GM12878 (cell line): ENCODE measurements around the gene MAPK1. TPM values are rescaled to one million over a fixed set of nuclear protein-coding genes. Genes with fewer than 3 reads are reported as not detected.

ENCODE experiments used
- ATAC-seq: fragments of 200-7000 bp; cut with Tn5 transposase; 3 replicates; pipeline ENCODE4 v1.9.1; 2020; ENCODE audit warnings: mild to moderate bottlenecking, moderate library complexity
- BruUV-seq: library from RNA; stranded (reverse); fragments of 400-500 nt; replicated peaks from 2 replicates; lab custom pipeline; 2021; lab: Mats Ljungman, UMichigan
- CTCF ChIA-PET: fragments of 300-600 bp; sonication (Branson Sonifier 250); formaldehyde crosslinking; extraction: SDS; loops from one replicate; lab custom pipeline; 2021; ENCODE audit warnings: inconsistent platforms; lab: Yijun Ruan, JAX
- POLR2A ChIA-PET: fragments of 350-600 bp; formaldehyde crosslinking; extraction: SDS; loops from one replicate; lab custom pipeline; 2021; ENCODE audit warnings: inconsistent platforms; lab: Charles Lee
- RAD21 ChIA-PET: fragments of 300-600 bp; sonication (Branson Sonifier 250); formaldehyde crosslinking; loops from one replicate; lab custom pipeline; 2023; ENCODE audit warnings: antibody characterized with exemption; ENCODE audit not compliant: unreplicated experiment; lab: Charles Lee
- SMC1A ChIA-PET: fragments of 300-600 bp; sonication (Branson Sonifier 250); formaldehyde crosslinking; loops from one replicate; lab custom pipeline; 2023; ENCODE audit not compliant: unreplicated experiment, uncharacterized antibody; lab: Charles Lee
- DNase-seq: peaks from one replicate; pipeline ENCODE4 v3.0.0-alpha.2; 2011; ENCODE audit warnings: low read depth, low spot score
- FAIRE-seq: peaks from 3 replicates; lab custom pipeline; 2011; peaks lifted over from hg19 to GRCh38; lab: Jason Lieb, UNC
- H2AFZ ChIP-seq: 2 replicates; pipeline ENCODE4 v1.6.0; 2011; ENCODE audit warnings: low read depth, low read length, control low read depth; ENCODE audit not compliant: control insufficient read depth
- H3K27ac ChIP-seq: 2 replicates; pipeline ENCODE4 v1.5.1; 2011; ENCODE audit warnings: control low read depth; ENCODE audit not compliant: control insufficient read depth, insufficient read depth
- H3K27me3 ChIP-seq, 2 experiments: replicated peaks in 1 of 2; 2 replicates each; pipeline versions ENCODE4 v1.6.0 to v1.6.1; 2011; ENCODE audit warnings: low read length in 1 of 2; ENCODE audit not compliant: control insufficient read depth in 2 of 2, insufficient read depth in 2 of 2
- H3K36me3 ChIP-seq, 2 experiments: 2 replicates each; pipeline ENCODE4 v1.5.1; 2011; ENCODE audit warnings: low read length in 1 of 2; ENCODE audit not compliant: control insufficient read depth in 2 of 2, insufficient read depth in 2 of 2
- H3K4me1 ChIP-seq: 2 replicates; pipeline ENCODE4 v1.6.1; 2011; ENCODE audit warnings: mild to moderate bottlenecking, low read length, moderate library complexity, mixed read lengths; ENCODE audit not compliant: control insufficient read depth, insufficient read depth
- H3K4me2 ChIP-seq: 2 replicates; pipeline ENCODE4 v1.6.0; 2011; ENCODE audit warnings: control low read depth; ENCODE audit not compliant: control insufficient read depth, insufficient read depth
- H3K4me3 ChIP-seq: fragments of 200-600 bp; sonication (generic); 2 replicates; pipeline ENCODE4 v1.5.1; 2016
- H3K79me2 ChIP-seq: 2 replicates; pipeline ENCODE4 v1.6.0; 2011; ENCODE audit warnings: low read length; ENCODE audit not compliant: control insufficient read depth, insufficient read depth
- H3K9ac ChIP-seq: 2 replicates; pipeline ENCODE4 v1.8.0; 2011; ENCODE audit warnings: low read length, control low read depth, mixed read lengths; ENCODE audit not compliant: control insufficient read depth, insufficient read depth
- H3K9me3 ChIP-seq: replicated peaks from 3 replicates; pipeline ENCODE4 v1.5.1; 2011; ENCODE audit warnings: mild to moderate bottlenecking, low read length; ENCODE audit not compliant: control insufficient read depth, insufficient read depth
- H4K20me1 ChIP-seq: 2 replicates; pipeline ENCODE4 v1.6.0; 2011; ENCODE audit not compliant: control insufficient read depth, insufficient read depth
- ATF3 ChIP-seq: IDR thresholded peaks from 2 replicates; pipeline ENCODE4 v1.6.1; 2011; ENCODE audit warnings: low read depth, mild to moderate bottlenecking, low read length, moderate library complexity, borderline replicate concordance; ENCODE audit errors: extremely low read depth
- BCLAF1 ChIP-seq: fragments of 450-650 bp; IDR thresholded peaks from 2 replicates; pipeline ENCODE4 v1.6.1; 2017; ENCODE audit warnings: antibody characterized with exemption, mild to moderate bottlenecking, moderate library complexity
- CBFB ChIP-seq: IDR thresholded peaks from 2 replicates; pipeline ENCODE4 v1.6.1; 2016; ENCODE audit warnings: antibody characterized with exemption, low read depth
- CHD1 ChIP-seq: IDR thresholded peaks from 2 replicates; pipeline ENCODE4 v1.6.1; 2012; ENCODE audit warnings: low read depth, low read length, improper control_type of control experiment
- FOS ChIP-seq: IDR thresholded peaks from 3 replicates; pipeline ENCODE4 v1.6.1; 2011; ENCODE audit warnings: borderline replicate concordance; ENCODE audit not compliant: insufficient read length; ENCODE audit errors: extremely low read depth
- FOXK2 ChIP-seq: fragments of 450-650 bp; IDR thresholded peaks from 2 replicates; pipeline ENCODE4 v1.6.1; 2017; ENCODE audit warnings: mild to moderate bottlenecking, moderate library complexity
- JUNB ChIP-seq: IDR thresholded peaks from 2 replicates; pipeline ENCODE4 v1.6.1; 2016; ENCODE audit warnings: antibody characterized with exemption, mild to moderate bottlenecking
- KAT2A ChIP-seq: conservative IDR thresholded peaks from 2 replicates; pipeline ENCODE4 v1.6.1; 2011; ENCODE audit warnings: low read depth, low read length; ENCODE audit not compliant: control insufficient read depth
- MAX ChIP-seq: IDR thresholded peaks from 2 replicates; pipeline ENCODE4 v1.6.1; 2012; ENCODE audit warnings: low read depth, low read length, improper control_type of control experiment
- MEF2B ChIP-seq: fragments of 450-650 bp; IDR thresholded peaks from 2 replicates; pipeline ENCODE4 v1.6.1; 2018; ENCODE audit warnings: mild to moderate bottlenecking, moderate library complexity; ENCODE audit not compliant: partially characterized antibody, poor library complexity, severe bottlenecking
- MXI1 ChIP-seq: fragments of 150-350 bp; IDR thresholded peaks from 2 replicates; pipeline ENCODE4 v1.6.1; 2011; ENCODE audit warnings: low read depth, mild to moderate bottlenecking, inconsistent platforms, low read length, improper control_type of control experiment
- MYC ChIP-seq: IDR thresholded peaks from 2 replicates; pipeline ENCODE4 v1.6.1; 2011; ENCODE audit warnings: mild to moderate bottlenecking, low read length, moderate library complexity, inconsistent platforms; ENCODE audit not compliant: insufficient read depth, insufficient replicate concordance, insufficient read length, severe bottlenecking
- NFYB ChIP-seq: IDR thresholded peaks from 2 replicates; pipeline ENCODE4 v1.6.1; 2011; ENCODE audit warnings: low read depth, mild to moderate bottlenecking, low read length, improper control_type of control experiment, moderate library complexity; ENCODE audit not compliant: insufficient read depth
- POLR2A ChIP-seq: IDR thresholded peaks from 2 replicates; pipeline ENCODE4 v1.6.1; 2011; ENCODE audit warnings: low read depth, mild to moderate bottlenecking, low read length
- RAD51 ChIP-seq: fragments of 450-650 bp; IDR thresholded peaks from 2 replicates; pipeline ENCODE4 v1.6.1; 2016; ENCODE audit warnings: moderate library complexity, mild to moderate bottlenecking, inconsistent platforms
- SMAD1 ChIP-seq: fragments of 450-650 bp; IDR thresholded peaks from 2 replicates; pipeline ENCODE4 v1.6.1; 2018; ENCODE audit warnings: mild to moderate bottlenecking, low read depth; ENCODE audit not compliant: partially characterized antibody
- SUPT20H ChIP-seq: IDR thresholded peaks from 2 replicates; pipeline ENCODE4 v1.6.1; 2011; ENCODE audit warnings: low read depth, mild to moderate bottlenecking, low read length, moderate library complexity, borderline replicate concordance; ENCODE audit not compliant: control insufficient read depth
- TBL1XR1 ChIP-seq: IDR thresholded peaks from 2 replicates; pipeline ENCODE4 v1.6.1; 2012; ENCODE audit warnings: low read depth, low read length, improper control_type of control experiment
- ZNF217 ChIP-seq: fragments of 450-650 bp; IDR thresholded peaks from 2 replicates; pipeline ENCODE4 v1.6.1; 2017; ENCODE audit warnings: antibody characterized with exemption, mild to moderate bottlenecking
- WGBS: methylation state at CpG from one replicate; pipeline ENCODE4 v1.1.6; 2016; ENCODE audit warnings: low lambda C conversion rate; ENCODE audit not compliant: insufficient replicate concordance, insufficient coverage; ENCODE audit errors: missing lambda C conversion rate; 5-methylcytosine and 5-hydroxymethylcytosine counted together
- in situ Hi-C: fragments of 300-500 bp; cut with MboI; formaldehyde crosslinking; loops from 9 replicates; pipeline ENCODE4 v1.14.3; 2018; ENCODE audit warnings: mixed read lengths
- intact Hi-C: fragments of 100-400 bp; cut with micrococcal nuclease; formaldehyde crosslinking; loops from one replicate; pipeline ENCODE4 v1.14.2; 2022; ENCODE audit not compliant: unreplicated experiment
- polyA plus RNA-seq, 11 experiments: library from polyadenylated mRNA; depleted of rRNA in 4 of 11; unstranded in 6 of 11; stranded (reverse) in 5 of 11; fragments of >200 nt; fragmentation: Nextera tagmentation in 4 of 11; fragmentation: Illumina TruSeq in 1 of 11; extraction: Ambion mirVana in 4 of 11; extraction: Trizol in 1 of 11; gene quantifications; 1 replicate in 1 of 11; 2 replicates in 10 of 11; pipeline versions ENCODE4 v1.2.1 to v1.2.3, GENCODE V29; 2011 to 2016; ENCODE audit warnings: inconsistent platforms in 2 of 11, missing spikeins in 2 of 11, low read depth in 1 of 11
- total RNA-seq, 4 experiments: library from RNA; depleted of rRNA in 3 of 4; stranded (reverse); fragments of >200 nt in 3 of 4; fragmentation: Illumina TruSeq in 1 of 4; extraction: Trizol in 1 of 4; gene quantifications; 2 replicates each; pipeline versions ENCODE4 v1.2.1 to v1.2.3, GENCODE V29; 2013 to 2021

The MAPK1 gene
- total and polyA plus RNA-seq, 10 of the 15 experiments (the other 5 are each of a cell fraction or from before 2014, with no cell fraction given) = 7.0 to 123 (median 58.4) TPM

- Histone ChIP-seq H3K9me3 (no peaks in the 10 kb centered on the region), H3K27me3 (no peaks in the 10 kb centered on the region), H3K4me1 (no peaks in the 10 kb centered on the region), H3K4me2 (no peak overlapping the region), H3K27ac (no peak overlapping the region), H2AFZ (no peak overlapping the region), H3K9ac (no peak overlapping the region), H4K20me1 (no peaks in the 10 kb centered on the region), H3K4me3 (no peak overlapping the region), H3K79me2 (no peaks in the 10 kb centered on the region), H3K36me3 (no peaks in the 10 kb centered on the region)
- intact Hi-C loops = no loop called here
- ChIA-PET CTCF (interaction anchor here (0.7 to 2.3 kb wide), 6 partner anchors 10 to 230 kb away, joined by 3 to 10 read pairs (median 4); no protein-coding TSS in a partner anchor), SMC1A (interaction anchor here (0.9 to 2.4 kb wide), 4 partner anchors 72 to 245 kb away, joined by 3 to 7 read pairs (median 4); partner anchors contain the start of gene PPM1F), RAD21 (no interaction called here), POLR2A (interaction anchor here (0.6 kb wide), 1 partner anchor 21 kb away, joined by 4 read pairs; no protein-coding TSS in a partner anchor)
- no peak for FAIRE-seq
- BruUV-seq = no TSS peak
- no peak; the same call in 2 of the 3 replicates for ATAC-seq
- in situ Hi-C loops = loop anchor here (25.0 kb wide), 1 partner anchor 1205 kb away; no protein-coding TSS in a partner anchor
- TF ChIP-seq MAX (no peak), ZNF217 (no peak), TBL1XR1 (no peak), POLR2A (no peak), SUPT20H (no peak), CBFB (no peak), NFYB (no peak), SMAD1 (no peak), ATF3 (no peak), KAT2A (no peak), CHD1 (no peak), FOS (no peak), MEF2B (no peak), MXI1 (no peak), RAD51 (no peak), JUNB (no peak), FOXK2 (no peak), BCLAF1 (no peak), MYC (no peak)
- WGBS = 69% methylated on average over 3 of the region's 3 CpGs
- DNase-seq = no peak
Observed at GRCh38 chr22:21707677-21708076, 159.8 kb downstream of the MAPK1 start.
